Measurements from ENCODE around the gene FERMT3.
"Not testable (repeated sequence)": the region's sequence is repeated elsewhere in the genome, so short reads cannot be mapped to it uniquely, and the experiment has no call there.

FERMT3 gene
- total RNA-seq, result 193 to 200 reads per million in 2 experiments

DNA sequence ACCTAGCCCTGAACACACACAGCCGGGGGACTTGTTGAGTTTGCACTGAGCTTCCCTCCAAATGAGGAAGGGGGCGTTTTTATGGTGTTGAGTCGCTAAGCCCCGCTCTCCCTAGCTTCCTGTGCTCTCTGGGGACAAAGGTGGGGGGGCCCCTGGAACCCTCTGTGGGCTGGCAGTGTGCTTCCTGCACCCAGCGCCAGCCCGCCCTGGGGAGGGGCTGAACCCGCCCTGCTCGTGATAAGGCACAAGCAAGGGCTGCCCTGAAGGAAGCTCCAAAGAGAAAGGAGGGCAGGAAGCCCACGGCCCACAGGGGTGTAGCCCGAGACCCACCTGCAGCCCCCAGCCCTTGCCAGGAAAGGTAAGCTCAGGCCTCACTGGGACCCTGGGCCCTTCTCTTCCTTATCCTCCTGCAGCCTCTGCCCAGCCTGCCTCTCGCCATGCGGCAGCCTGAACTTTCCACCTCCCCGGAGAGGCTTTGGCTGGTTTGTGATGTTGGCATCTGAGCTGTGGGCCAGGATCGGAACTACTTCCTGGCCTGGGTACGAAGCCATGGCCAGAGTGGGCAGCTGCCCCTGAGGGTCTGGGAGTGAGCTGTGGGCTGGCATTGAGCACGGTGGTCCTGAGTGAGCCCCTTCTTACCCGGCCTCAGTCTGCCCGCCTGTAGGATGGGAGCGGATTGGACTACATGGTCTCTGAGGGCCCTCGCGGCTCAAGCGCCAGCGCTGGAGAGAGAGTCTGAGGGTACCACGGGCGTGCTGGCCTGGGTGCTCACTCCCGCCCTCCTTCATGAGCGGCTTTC is at the start of gene FERMT3:
Gene FERMT3 (plus strand): TSS at position 265 of the 799 bp plus-strand sequence. CDS start 644 bp downstream, outside the sequence.
- DNase-seq (ENCODE audit: low read depth), result peak; percentile 54

GRCh38 chr11:64157631-64158394 is 48.7 kb upstream of the FERMT3 start:
- no peak for DNase-seq (ENCODE audit: low read depth)

DNA sequence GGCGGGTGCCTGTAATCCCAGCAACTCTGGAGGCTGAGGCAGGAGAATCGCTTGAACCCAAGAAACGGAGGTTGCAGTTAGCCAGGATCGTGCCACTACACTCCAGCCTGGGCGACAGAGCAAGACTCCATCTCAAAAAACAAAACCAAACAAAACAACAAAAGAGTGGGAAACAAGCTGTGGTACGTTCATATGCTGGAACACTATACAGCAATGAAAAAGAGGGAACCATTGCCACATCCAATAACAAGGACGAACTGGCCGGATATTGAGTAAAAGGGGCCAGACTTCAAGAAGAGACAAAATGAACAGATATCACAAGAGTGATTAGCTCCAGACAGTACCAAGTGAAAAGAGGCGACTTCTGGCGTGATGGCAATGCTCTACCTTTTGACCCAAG is 45.5 kb upstream of the FERMT3 start:
- DNase-seq (ENCODE audit: low read depth), result no peak

DNA sequence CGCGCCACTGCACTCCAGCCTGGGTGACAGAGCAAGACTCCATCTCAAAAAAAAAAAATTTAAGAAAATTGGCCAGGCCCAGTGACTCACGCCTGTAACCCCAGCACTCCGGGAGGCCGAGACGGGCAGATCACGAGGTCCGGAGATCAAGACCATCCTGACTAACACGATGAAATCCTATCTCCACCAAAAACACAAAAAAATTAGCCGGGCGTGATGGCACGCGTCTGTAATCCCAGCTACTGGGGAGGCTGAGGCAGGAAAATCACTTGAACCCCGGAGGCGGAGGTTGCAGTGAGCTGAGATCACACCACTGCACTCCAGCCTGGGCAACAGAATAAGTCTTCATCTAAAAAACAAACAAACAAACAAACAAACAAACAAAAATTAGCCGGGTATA is 43.8 kb upstream of the FERMT3 start:
- DNase-seq (ENCODE audit: low read depth), result not testable (repeated sequence)

GRCh38 chr11:64163951-64164350 is 42.6 kb upstream of the FERMT3 start:
- no peak for DNase-seq (ENCODE audit: low read depth)

- no peak for DNase-seq (ENCODE audit: low read depth)
These were observed 41.9 kb upstream of the FERMT3 start for GRCh38 chr11:64164392-64165312.

DNA sequence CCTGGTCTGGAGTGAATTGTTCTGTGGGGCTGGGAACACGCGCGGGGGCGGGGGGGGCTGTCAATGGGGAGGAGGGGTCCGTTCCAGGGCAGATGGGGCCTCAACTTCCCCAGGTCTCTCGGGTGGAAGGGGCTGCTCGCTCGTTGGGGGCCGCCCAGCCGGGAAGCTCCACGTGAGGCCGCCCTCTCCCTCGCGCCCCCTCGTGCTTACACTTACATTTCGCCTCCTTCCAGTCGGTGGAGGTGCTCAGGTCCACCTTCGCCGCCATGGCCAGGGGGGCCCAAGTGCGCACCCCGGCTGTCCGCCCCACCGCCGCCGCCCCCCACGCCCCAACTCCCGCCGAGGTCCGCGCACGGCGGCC is 41.1 kb upstream of the FERMT3 start:
- no peak for DNase-seq (ENCODE audit: low read depth)

DNA sequence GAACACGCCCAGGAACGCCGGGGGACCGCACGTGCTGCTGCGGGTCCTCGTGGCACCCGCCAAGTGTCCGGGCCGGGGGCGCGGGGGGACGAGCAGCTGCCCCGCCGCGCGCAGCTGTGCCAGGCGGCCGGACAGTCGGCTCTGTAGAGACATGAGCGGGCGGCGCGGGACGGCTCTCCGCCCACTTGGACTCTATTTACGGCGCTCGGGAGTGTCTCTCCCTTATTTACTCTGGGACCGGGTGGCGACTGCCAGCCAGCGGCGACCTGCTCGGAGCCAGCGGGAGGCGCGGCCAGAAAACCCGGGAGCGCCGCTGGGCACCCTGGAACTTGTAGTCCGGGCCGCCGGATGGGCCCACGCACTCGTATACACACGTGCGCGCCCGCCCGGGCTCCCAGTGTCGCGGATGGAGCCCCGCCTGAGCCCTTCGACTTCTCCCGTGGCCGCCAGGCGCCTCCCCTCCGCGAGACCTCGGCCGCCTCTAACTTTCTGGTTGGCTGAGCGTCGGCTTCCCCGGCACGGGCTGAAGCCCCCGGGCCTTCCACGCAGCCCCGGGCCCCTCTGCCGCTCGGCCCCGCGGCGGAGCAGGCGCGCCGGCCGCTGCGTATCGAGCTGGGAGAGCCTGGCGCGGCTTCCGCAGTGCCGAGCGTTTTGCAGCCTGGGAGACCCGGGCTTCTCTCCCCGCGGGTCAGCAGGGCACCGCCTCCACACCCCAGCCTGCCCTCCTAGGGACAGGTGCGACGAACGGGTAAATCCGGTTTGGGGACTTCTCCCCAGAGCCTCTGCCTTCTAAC is 40.5 kb upstream of the FERMT3 start, which contains the start of gene MACROD1:
Gene MACROD1 (minus strand): TSS at position 272 of the 794 bp plus-strand sequence. CDS start 119 bp downstream, at position 153.
- DNase-seq (ENCODE audit: low read depth), result peak; percentile 65

- DNase-seq (ENCODE audit: low read depth), result no peak
These were observed 36.1 kb upstream of the FERMT3 start for GRCh38 chr11:64170419-64170818.

GRCh38 chr11:64173616-64174355 is 32.7 kb upstream of the FERMT3 start:
- no peak for DNase-seq (ENCODE audit: low read depth)

DNA sequence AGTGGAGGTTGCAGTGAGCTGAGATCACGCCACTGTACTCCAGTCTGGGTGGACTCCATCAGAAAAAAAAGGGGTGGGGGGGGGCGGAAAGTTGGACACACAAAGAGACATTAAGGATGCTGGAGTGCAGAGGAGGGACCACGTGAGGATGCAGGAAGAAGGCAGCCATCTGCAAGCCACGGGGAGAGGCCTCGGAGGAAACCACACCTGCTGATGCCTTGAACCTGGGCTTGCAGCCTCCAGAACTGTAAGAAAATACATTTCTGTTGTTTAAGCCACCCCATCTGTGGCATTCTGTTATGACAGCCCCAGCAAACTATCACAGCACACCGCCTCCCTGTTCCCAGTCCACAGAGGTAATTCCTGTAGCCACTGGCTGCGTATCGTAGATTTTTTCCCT is 29.8 kb upstream of the FERMT3 start:
- DNase-seq (ENCODE audit: low read depth), result no peak

GRCh38 chr11:64178203-64178602 is 28.3 kb upstream of the FERMT3 start:
- DNase-seq (ENCODE audit: low read depth), result no peak

DNA sequence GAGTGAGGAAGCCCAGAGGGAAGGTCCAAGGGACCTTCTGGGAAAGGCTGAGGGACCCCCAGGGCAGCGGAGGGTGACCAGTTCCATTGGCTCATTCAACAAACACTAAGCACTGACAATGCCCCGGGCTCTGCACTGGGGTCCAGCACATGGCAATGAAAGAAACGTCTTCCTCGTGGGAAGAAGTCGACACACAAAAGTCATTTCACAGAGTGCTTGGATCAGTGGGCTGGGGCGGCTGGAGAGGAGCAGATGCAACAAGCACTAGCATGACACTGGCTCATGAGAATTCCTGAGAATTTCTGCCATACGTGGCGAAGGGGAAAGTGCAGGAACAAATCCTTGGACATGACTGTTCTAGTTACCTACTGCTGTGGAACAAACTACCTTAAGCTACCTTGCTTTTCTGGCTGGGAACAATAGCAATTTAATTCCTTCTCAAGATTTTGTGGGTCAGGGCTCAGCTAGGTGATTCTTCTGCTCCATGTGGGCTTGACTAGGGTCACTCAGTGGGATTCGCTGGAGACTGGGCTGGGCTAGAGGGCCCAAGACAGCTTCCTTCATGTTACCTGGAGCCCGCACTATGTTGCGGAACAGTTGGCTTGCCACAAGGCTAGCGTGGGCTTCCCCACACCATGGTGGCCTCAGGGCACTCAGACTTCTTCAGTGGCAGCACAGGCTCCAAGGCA is 27.4 kb upstream of the FERMT3 start:
- no peak for DNase-seq (ENCODE audit: low read depth)

DNA sequence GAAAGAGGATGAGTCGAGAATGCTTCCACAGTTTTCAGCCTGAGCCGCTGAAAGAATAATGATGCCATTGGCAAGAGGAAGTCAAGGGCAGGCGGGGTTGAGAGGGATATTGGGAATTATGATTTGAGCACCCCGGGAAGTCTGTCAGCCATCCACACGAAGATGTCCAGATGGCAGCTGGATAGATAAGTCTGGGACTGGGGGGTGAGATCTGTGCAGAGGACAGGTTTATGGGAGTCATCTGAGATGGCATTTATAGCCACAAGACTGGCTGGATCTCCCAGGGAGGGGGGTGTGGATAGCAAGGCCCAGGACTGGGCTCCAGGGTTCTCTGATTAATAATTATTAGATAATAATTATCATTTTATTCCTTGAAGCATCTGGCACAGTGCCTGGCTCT is 25.6 kb upstream of the FERMT3 start:
- DNase-seq (ENCODE audit: low read depth), result no peak

DNA sequence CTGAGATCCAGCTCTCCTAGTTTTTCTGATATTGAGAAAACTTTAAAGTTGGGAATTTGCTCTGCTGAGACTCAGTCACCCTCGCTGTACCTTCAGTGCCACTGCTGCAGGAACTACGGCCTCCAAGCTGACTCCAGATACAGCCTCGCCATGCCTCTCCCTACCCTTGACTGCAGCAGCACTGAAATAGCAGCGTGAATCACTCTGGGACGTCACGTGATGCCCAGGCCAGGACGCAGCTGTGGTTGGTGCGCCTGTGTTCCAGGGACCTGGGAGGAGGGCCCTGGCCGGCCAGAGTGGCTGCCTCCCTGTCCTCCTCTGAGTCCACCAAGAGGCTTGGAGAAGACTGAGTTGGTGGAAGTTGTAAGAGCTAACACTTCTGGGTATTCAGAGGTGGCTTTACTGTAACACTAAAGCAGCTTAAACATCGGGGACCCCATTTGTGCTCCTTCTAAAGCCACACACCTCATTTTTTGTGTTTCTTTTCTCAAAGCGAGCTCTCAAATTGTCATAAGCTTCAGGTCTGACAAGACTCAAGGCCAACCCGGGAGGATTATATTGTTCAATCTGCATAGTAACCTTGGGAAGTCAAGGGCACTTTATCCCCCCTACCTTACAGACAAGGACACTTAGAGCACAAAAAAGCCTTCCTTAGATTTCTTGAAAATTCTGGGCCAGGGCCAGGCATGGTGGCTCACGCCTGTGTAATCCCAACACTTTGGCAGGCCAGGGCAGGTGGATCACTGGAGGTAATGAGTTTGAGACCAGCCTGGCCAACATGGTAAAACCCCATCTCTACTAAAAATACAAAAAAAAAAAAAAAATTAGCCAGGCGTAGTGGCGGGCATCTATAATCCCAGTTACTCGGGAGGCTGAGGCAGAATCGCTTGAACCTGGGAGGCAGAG is 24.8 kb upstream of the FERMT3 start:
- DNase-seq (ENCODE audit: low read depth), result no peak

DNA sequence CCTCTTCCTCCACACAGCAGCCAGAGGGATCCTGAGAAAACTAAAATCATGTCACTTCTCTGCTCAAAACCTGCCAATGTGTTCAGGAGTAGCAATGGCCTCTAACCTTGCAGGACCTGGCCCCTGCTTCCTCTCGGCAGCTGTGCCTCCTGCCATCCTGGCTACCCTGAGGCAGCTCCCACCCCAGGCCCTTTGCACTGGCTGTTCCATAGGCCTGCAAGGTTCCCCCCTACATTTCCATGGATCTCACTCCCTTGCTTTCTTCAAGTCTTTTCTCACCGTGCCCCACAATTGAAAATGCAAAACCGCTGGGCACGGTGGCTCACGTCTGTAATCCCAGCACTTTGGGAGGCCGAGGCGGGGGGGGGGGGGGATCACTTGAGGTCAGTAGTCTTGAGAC is 22.6 kb upstream of the FERMT3 start:
- no peak for DNase-seq (ENCODE audit: low read depth)

DNA sequence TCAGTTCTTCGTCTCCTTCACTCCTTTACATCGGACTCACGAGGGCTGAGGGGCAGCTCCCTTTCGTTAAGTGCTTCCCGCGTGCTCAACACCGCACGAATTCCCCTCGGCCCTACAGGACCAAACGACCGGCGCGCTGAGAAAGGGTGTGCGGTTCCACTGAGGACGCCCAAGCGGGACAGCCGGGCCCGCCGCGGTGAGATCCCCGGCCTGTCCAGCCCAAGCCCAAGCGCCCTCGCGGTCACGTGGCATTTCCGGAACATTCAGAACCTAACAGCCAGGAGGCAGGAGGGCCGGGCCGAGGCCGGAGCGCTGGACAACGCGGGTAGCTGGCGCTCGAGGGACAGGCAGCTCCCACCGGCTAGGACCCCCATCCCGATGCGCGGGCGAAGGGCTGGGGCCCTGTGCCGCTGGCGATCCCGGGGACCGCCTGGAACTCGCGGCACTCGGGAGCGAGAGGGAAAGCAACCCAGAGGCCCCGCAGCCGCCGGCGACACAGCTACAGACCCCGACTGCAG is 21.3 kb upstream of the FERMT3 start:
- no peak for DNase-seq (ENCODE audit: low read depth)

- peak; percentile 97 for DNase-seq (ENCODE audit: low read depth)
These were observed 20.6 kb upstream of the FERMT3 start, which contains the start of gene STIP1 for GRCh38 chr11:64185693-64186491. Gene STIP1, plus strand, starts transcription at chr11:64186171. Its CDS starts 91 bp downstream, at chr11:64186262.
